HepG2 (cell line): Measurements from ENCODE around the gene SEMA4F. TPM values are rescaled to one million over a fixed set of nuclear protein-coding genes. Genes with fewer than 3 reads are reported as not detected.
A peak's percentile ranks its signal among the peaks of the same experiment; 100 is the strongest.

Experiments
- ATAC-seq: fragments of 200-7000 bp; cut with Tn5 transposase; 3 replicates; pipeline ENCODE4 v1.9.1; 2020; ENCODE audit warnings: mild to moderate bottlenecking, moderate library complexity
- BruUV-seq: library from RNA; stranded (reverse); fragments of 400-500 nt; replicated peaks from 2 replicates; lab custom pipeline; 2021; lab: Mats Ljungman, UMichigan
- CTCF ChIA-PET: fragments of 300-600 bp; formaldehyde crosslinking; extraction: SDS; loops from one replicate; lab custom pipeline; 2021; ENCODE audit warnings: low total read pairs, inconsistent platforms, low intra/inter-chr PET ratio; lab: Yijun Ruan, JAX
- POLR2A ChIA-PET: fragments of 350-600 bp; sonication (Branson Sonifier 250); formaldehyde crosslinking; loops from one replicate; lab custom pipeline; 2020; ENCODE audit warnings: antibody characterized with exemption, inconsistent platforms; lab: Yijun Ruan, JAX
- DNase-seq: peaks from one replicate; pipeline ENCODE4 v3.0.0-alpha.2; 2015; ENCODE audit warnings: low spot score
- FAIRE-seq: peaks from 3 replicates; lab custom pipeline; 2011; peaks lifted over from hg19 to GRCh38; lab: Jason Lieb, UNC
- H2AFZ ChIP-seq: one replicate; pipeline ENCODE4 v1.6.1; 2011; ENCODE audit warnings: low read length, inconsistent platforms
- H3K27ac ChIP-seq: fragments of 300-600 bp; 3 replicates; pipeline ENCODE4 v1.8.0; 2011; ENCODE audit warnings: mixed run types, mild to moderate bottlenecking, mixed read lengths, low read length, inconsistent platforms; ENCODE audit not compliant: insufficient read depth; ENCODE audit errors: extremely low read length
- H3K27me3 ChIP-seq, 2 experiments: fragments of 200-600 bp in 1 of 2; 2 replicates in 1 of 2; 3 replicates in 1 of 2; pipeline versions ENCODE4 v1.6.0 to v1.8.0; 2011; ENCODE audit warnings: low read length in 2 of 2, mild to moderate bottlenecking in 2 of 2, moderate library complexity in 2 of 2, inconsistent platforms in 1 of 2; ENCODE audit not compliant: insufficient read depth in 2 of 2, control insufficient read depth in 1 of 2
- H3K36me3 ChIP-seq, 2 experiments: fragments of 200-600 bp in 1 of 2; replicated peaks in 1 of 2; 2 replicates in 1 of 2; 3 replicates in 1 of 2; pipeline versions ENCODE4 v1.5.1 to v1.8.0; 2011; ENCODE audit warnings: low read length in 2 of 2, inconsistent platforms in 1 of 2; ENCODE audit not compliant: insufficient read depth in 2 of 2, control insufficient read depth in 1 of 2
- H3K4me1 ChIP-seq: 2 replicates; pipeline ENCODE4 v1.5.1; 2012; ENCODE audit warnings: low read length, inconsistent platforms; ENCODE audit not compliant: insufficient read depth
- H3K4me2 ChIP-seq: 2 replicates; pipeline ENCODE4 v1.6.0; 2011; ENCODE audit warnings: low read depth, low read length, inconsistent platforms
- H3K4me3 ChIP-seq, 3 experiments: fragments of 200-600 bp in 1 of 3; sonication (generic), shearing (Covaris generic) in 1 of 3; replicated peaks in 1 of 3; 2 replicates each; pipeline ENCODE4 v1.5.1; 2011 to 2016; ENCODE audit warnings: low read length in 3 of 3, inconsistent platforms in 2 of 3, low read depth in 2 of 3, mild to moderate bottlenecking in 2 of 3, control low read depth in 1 of 3, mixed read lengths in 1 of 3; ENCODE audit not compliant: insufficient read depth in 1 of 3
- H3K79me2 ChIP-seq: one replicate; pipeline ENCODE4 v1.6.1; 2011; ENCODE audit warnings: low read length, inconsistent platforms; ENCODE audit not compliant: insufficient read depth
- H3K9ac ChIP-seq: 2 replicates; pipeline ENCODE4 v1.6.0; 2011; ENCODE audit warnings: mild to moderate bottlenecking, low read depth, low read length, inconsistent platforms; ENCODE audit not compliant: insufficient read depth
- H3K9me3 ChIP-seq: 2 replicates; pipeline ENCODE4 v1.5.1; 2012; ENCODE audit warnings: mild to moderate bottlenecking, low read length
- H4K20me1 ChIP-seq: 2 replicates; pipeline ENCODE4 v1.6.0; 2011; ENCODE audit warnings: inconsistent platforms, mild to moderate bottlenecking, low read length, moderate library complexity; ENCODE audit not compliant: insufficient read depth
- ADNP ChIP-seq: sonication (generic); formaldehyde crosslinking; IDR thresholded peaks from 2 replicates; pipeline ENCODE4 v1.4.0; 2020; ENCODE audit warnings: missing genetic modification reagents
- DPF2 ChIP-seq: sonication (generic); formaldehyde crosslinking; IDR thresholded peaks from 2 replicates; pipeline ENCODE4 v1.4.0; 2020; ENCODE audit warnings: mild to moderate bottlenecking, low read depth, missing genetic modification reagents, borderline replicate concordance
- GABPB1 ChIP-seq: IDR thresholded peaks from 2 replicates; pipeline ENCODE4 v1.6.1; 2016; ENCODE audit warnings: mild to moderate bottlenecking, missing genetic modification reagents, moderate library complexity, missing compliant biosample characterization
- HOXA3 ChIP-seq: sonication (generic); formaldehyde crosslinking; IDR thresholded peaks from 2 replicates; pipeline ENCODE4 v1.5.0; 2020; ENCODE audit warnings: missing genetic modification reagents
- KAT7 ChIP-seq: IDR thresholded peaks from 2 replicates; pipeline ENCODE4 v1.6.1; 2018; ENCODE audit warnings: borderline replicate concordance, missing compliant biosample characterization
- KLF12 ChIP-seq: sonication (generic); formaldehyde crosslinking; IDR thresholded peaks from 2 replicates; pipeline ENCODE4 v1.4.0; 2020; ENCODE audit warnings: missing genetic modification reagents, borderline replicate concordance
- PBX3 ChIP-seq: sonication (generic); formaldehyde crosslinking; IDR thresholded peaks from 2 replicates; pipeline ENCODE4 v1.8.1; 2023; ENCODE audit warnings: missing genetic modification reagents, inconsistent platforms, borderline replicate concordance
- PHF21A ChIP-seq: sonication (generic); formaldehyde crosslinking; IDR thresholded peaks from 2 replicates; pipeline ENCODE4 v1.5.0; 2020; ENCODE audit warnings: mild to moderate bottlenecking, missing genetic modification reagents
- SMAD1 ChIP-seq: sonication (generic); formaldehyde crosslinking; IDR thresholded peaks from 2 replicates; pipeline ENCODE4 v1.4.0; 2020; ENCODE audit warnings: missing genetic modification reagents, low read depth, mild to moderate bottlenecking, borderline replicate concordance
- SMYD3 ChIP-seq: sonication (generic); formaldehyde crosslinking; IDR thresholded peaks from 2 replicates; pipeline ENCODE4 v1.8.1; 2023; ENCODE audit warnings: mild to moderate bottlenecking, missing genetic modification reagents
- YEATS4 ChIP-seq: sonication (generic); formaldehyde crosslinking; IDR thresholded peaks from 2 replicates; pipeline ENCODE4 v1.4.0; 2020; ENCODE audit warnings: missing genetic modification reagents, borderline replicate concordance
- ZBTB4 ChIP-seq: sonication (generic); formaldehyde crosslinking; IDR thresholded peaks from 2 replicates; pipeline ENCODE4 v1.4.0; 2020; ENCODE audit warnings: missing genetic modification reagents, mild to moderate bottlenecking, borderline replicate concordance
- ZFP36L1 ChIP-seq: sonication (generic); formaldehyde crosslinking; IDR thresholded peaks from 2 replicates; pipeline ENCODE4 v1.8.0; 2022; ENCODE audit warnings: mild to moderate bottlenecking, missing genetic modification reagents, moderate library complexity
- ZFP62 ChIP-seq: sonication (generic); formaldehyde crosslinking; IDR thresholded peaks from 2 replicates; pipeline ENCODE4 v1.4.0; 2020; ENCODE audit warnings: missing genetic modification reagents
- ZNF292 ChIP-seq: sonication (generic); formaldehyde crosslinking; IDR thresholded peaks from 2 replicates; pipeline ENCODE4 v1.8.1; 2022; ENCODE audit warnings: mild to moderate bottlenecking, low read depth, missing genetic modification reagents, borderline replicate concordance
- ZNF615 ChIP-seq: sonication (generic); formaldehyde crosslinking; IDR thresholded peaks from 2 replicates; pipeline ENCODE4 v1.5.0; 2020; ENCODE audit warnings: mild to moderate bottlenecking, missing genetic modification reagents, borderline replicate concordance
- ZSCAN30 ChIP-seq: sonication (generic); formaldehyde crosslinking; IDR thresholded peaks from 2 replicates; pipeline ENCODE4 v1.5.0; 2020; ENCODE audit warnings: mild to moderate bottlenecking, missing genetic modification reagents
- WGBS: methylation state at CpG from one replicate; pipeline ENCODE4 v1.1.6; 2017; ENCODE audit warnings: low lambda C conversion rate; 5-methylcytosine and 5-hydroxymethylcytosine counted together
- in situ Hi-C: cut with HindIII; loops from 2 replicates; pipeline ENCODE4 v1.10.0; 2017; ENCODE audit warnings: low pct_unique_long_range_greater_than_20kb; ENCODE audit not compliant: extremely low pct_ligation_motif_present
- intact Hi-C: fragments of 100-400 bp; cut with micrococcal nuclease; formaldehyde crosslinking; loops from one replicate; pipeline ENCODE4 v1.10.0; 2022; ENCODE audit not compliant: unreplicated experiment
- polyA plus RNA-seq, 8 experiments: library from polyadenylated mRNA; depleted of rRNA in 3 of 8; stranded (reverse) in 7 of 8; unstranded in 1 of 8; fragments of >200 nt; fragmentation: Illumina TruSeq in 4 of 8; extraction: Trizol in 4 of 8; gene quantifications; 2 replicates each; pipeline versions ENCODE4 v1.2.1 to v1.2.3, GENCODE V29; 2011 to 2016; ENCODE audit warnings: low read depth in 4 of 8, missing spikeins in 1 of 8, mixed read lengths in 1 of 8; ENCODE audit not compliant: insufficient read depth in 1 of 8
- total RNA-seq, 5 experiments: library from RNA; depleted of rRNA; stranded (reverse); fragments of >200 nt; fragmentation: Illumina TruSeq; extraction: Trizol; gene quantifications; 2 replicates each; pipeline ENCODE4 v1.2.3, GENCODE V29; 2016; ENCODE audit warnings: low read depth in 1 of 5

SEMA4F gene
- total and polyA plus RNA-seq, 2 of the 13 experiments (the other 11 are each of a cell fraction or from before 2014, with no cell fraction given): 7.1 to 10.3 TPM

- TF ChIP-seq ZBTB4 (CRISPR knock-in tag) (no peak), PBX3 (CRISPR knock-in tag) (no peak), DPF2 (CRISPR knock-in tag) (no peak)
- TF ChIP-seq, all 625 proteins: peak for 0
These were observed 46.8 kb downstream of the SEMA4F start (continued) for GRCh38 chr2:74700643-74701372.

- Histone ChIP-seq H3K27me3 (peaks cover 0 to 14% of the 10 kb centered on the region in 2 experiments; a peak in 2 of 5 replicates), H3K79me2 (no peaks in the 10 kb centered on the region), H3K4me1 (peaks cover 37% of the 10 kb centered on the region), H3K9ac (no peak overlapping the region), H4K20me1 (no peaks in the 10 kb centered on the region), H3K4me2 (peak overlapping the region; percentile 57), H3K36me3 (no peaks in the 10 kb centered on the region), H2AFZ (no peak overlapping the region), H3K4me3 (no peak overlapping the region; a peak in 1 of 6 replicates), H3K9me3 (no peaks in the 10 kb centered on the region), H3K27ac (no peak overlapping the region)
- DNase-seq (peak; percentile 73), FAIRE-seq (no peak), ATAC-seq (peak; percentile 47)
- intact Hi-C loops: no loop called here
- ChIA-PET CTCF (no interaction called here), POLR2A (interaction anchor here (1.0 kb wide), 1 partner anchor 51 kb away, joined by 3 read pairs; no protein-coding TSS in a partner anchor)
- WGBS: 13% methylated on average over 4 of the region's 4 CpGs
- no TSS peak for BruUV-seq
- in situ Hi-C loops: no loop called here
- TF ChIP-seq ADNP (no peak), GABPB1 (CRISPR knock-in tag) (no peak), ZNF292 (CRISPR knock-in tag) (no peak), SMAD1 (CRISPR knock-in tag) (no peak), YEATS4 (CRISPR knock-in tag) (no peak), KLF12 (no peak), ZNF615 (no peak), SMYD3 (no peak), KAT7 (CRISPR knock-in tag) (no peak), HOXA3 (no peak), ZSCAN30 (CRISPR knock-in tag) (no peak), ZFP62 (no peak), ZFP36L1 (CRISPR knock-in tag) (no peak), PHF21A (CRISPR knock-in tag) (no peak)
These were observed 48.1 kb downstream of the SEMA4F start for GRCh38 chr2:74702001-74702715.
